Stimulated activated naive CD8-positive, alpha-beta T cell treated with anti-CD3 and anti-CD28 coated beads, Interleukin-15, Interleukin-2, amounts not matched to agents 100 ng/mL and 50 ng/mL, for 24 hours (primary cell): ENCODE measurements around the gene AUNIP.

Experiments used
- H3K27ac Mint-ChIP-seq: one replicate; pipeline ENCODE4 v1.8.0; 2021; ENCODE audit warnings: mild to moderate bottlenecking, mixed read lengths
- H3K27me3 Mint-ChIP-seq: one replicate; pipeline ENCODE4 v1.8.0; 2021; ENCODE audit warnings: mixed read lengths
- H3K36me3 Mint-ChIP-seq: one replicate; pipeline ENCODE4 v1.8.0; 2021; ENCODE audit warnings: low read depth, mixed read lengths
- H3K4me1 Mint-ChIP-seq: one replicate; pipeline ENCODE4 v1.8.0; 2021; ENCODE audit warnings: low read depth, mixed read lengths
- H3K4me3 Mint-ChIP-seq: one replicate; pipeline ENCODE4 v1.8.0; 2021; ENCODE audit warnings: mild to moderate bottlenecking, mixed read lengths
- H3K9me3 Mint-ChIP-seq: one replicate; pipeline ENCODE4 v1.8.0; 2021; ENCODE audit warnings: mixed read lengths

Gene AUNIP

GRCh38 chr1:25858906-25859789 lies at the start of gene AUNIP:
AUNIP (minus strand) TSS chr1:25859457; CDS start chr1:25859357, 100 bp downstream.
- no peaks in the 10 kb centered on the region for H3K9me3 Mint-ChIP-seq
- no peaks in the 10 kb centered on the region for H3K27me3 Mint-ChIP-seq
- peak within 1 kb of the TSS; percentile 93 for H3K4me3 Mint-ChIP-seq
- H3K27ac Mint-ChIP-seq = peak within 1 kb of the TSS; percentile 91
- H3K36me3 Mint-ChIP-seq = peaks cover 9% of the 10 kb centered on the region
- peaks cover 21% of the 10 kb centered on the region for H3K4me1 Mint-ChIP-seq

- no peak overlapping the region for H3K27ac Mint-ChIP-seq
- H3K9me3 Mint-ChIP-seq = no peaks in the 10 kb centered on the region
- H3K27me3 Mint-ChIP-seq = no peaks in the 10 kb centered on the region
- H3K36me3 Mint-ChIP-seq = peaks cover 11% of the 10 kb centered on the region
- no peak overlapping the region for H3K4me3 Mint-ChIP-seq
- peaks cover 18% of the 10 kb centered on the region for H3K4me1 Mint-ChIP-seq
Measured at GRCh38 chr1:25909040-25909439, 49.8 kb upstream of the AUNIP start.

GRCh38 chr1:25908161-25908560 lies 48.9 kb upstream of the AUNIP start:
- Mint-ChIP-seq H3K27ac (no peak overlapping the region), H3K4me1 (peaks cover 18% of the 10 kb centered on the region), H3K27me3 (no peaks in the 10 kb centered on the region), H3K4me3 (no peak overlapping the region), H3K36me3 (peaks cover 17% of the 10 kb centered on the region), H3K9me3 (no peaks in the 10 kb centered on the region)

GRCh38 chr1:25907601-25908000 lies 48.3 kb upstream of the AUNIP start:
- H3K9me3 Mint-ChIP-seq = no peaks in the 10 kb centered on the region
- H3K27me3 Mint-ChIP-seq = no peaks in the 10 kb centered on the region
- H3K27ac Mint-ChIP-seq = no peak overlapping the region
- H3K4me1 Mint-ChIP-seq = peaks cover 21% of the 10 kb centered on the region
- no peak overlapping the region for H3K4me3 Mint-ChIP-seq
- peaks cover 23% of the 10 kb centered on the region for H3K36me3 Mint-ChIP-seq

GRCh38 chr1:25906644-25907300 lies 47.5 kb upstream of the AUNIP start:
- Mint-ChIP-seq H3K36me3 (peaks cover 29% of the 10 kb centered on the region), H3K4me1 (peaks cover 22% of the 10 kb centered on the region), H3K27ac (peak overlapping the region; percentile 11), H3K4me3 (peak overlapping the region; percentile 92), H3K9me3 (no peaks in the 10 kb centered on the region), H3K27me3 (no peaks in the 10 kb centered on the region)

GRCh38 chr1:25905680-25906643 lies 46.7 kb upstream of the AUNIP start, which contains the start of gene STMN1:
STMN1 (minus strand) TSS chr1:25906419; CDS start chr1:25904676, 1,743 bp downstream.
- Mint-ChIP-seq H3K27ac (peak within 1 kb of the TSS; percentile 80), H3K36me3 (peaks cover 36% of the 10 kb centered on the region), H3K9me3 (no peaks in the 10 kb centered on the region), H3K4me1 (peaks cover 22% of the 10 kb centered on the region), H3K4me3 (peak within 1 kb of the TSS; percentile 92), H3K27me3 (no peaks in the 10 kb centered on the region)

- peaks cover 45% of the 10 kb centered on the region for H3K36me3 Mint-ChIP-seq
- peaks cover 26% of the 10 kb centered on the region for H3K4me1 Mint-ChIP-seq
- peak overlapping the region; percentile 77 for H3K27ac Mint-ChIP-seq
- peak overlapping the region; percentile 92 for H3K4me3 Mint-ChIP-seq
- no peaks in the 10 kb centered on the region for H3K9me3 Mint-ChIP-seq
- no peaks in the 10 kb centered on the region for H3K27me3 Mint-ChIP-seq
Measured at GRCh38 chr1:25904943-25905679, 45.9 kb upstream of the AUNIP start.

GRCh38 chr1:25903986-25904385 lies 44.7 kb upstream of the AUNIP start:
- H3K4me1 Mint-ChIP-seq = peaks cover 26% of the 10 kb centered on the region
- peaks cover 55% of the 10 kb centered on the region for H3K36me3 Mint-ChIP-seq
- H3K27me3 Mint-ChIP-seq = no peaks in the 10 kb centered on the region
- H3K4me3 Mint-ChIP-seq = peak overlapping the region; percentile 92
- no peak overlapping the region for H3K27ac Mint-ChIP-seq
- no peaks in the 10 kb centered on the region for H3K9me3 Mint-ChIP-seq

GRCh38 chr1:25902462-25902861 lies 43.2 kb upstream of the AUNIP start:
- Mint-ChIP-seq H3K36me3 (peaks cover 63% of the 10 kb centered on the region), H3K27me3 (no peaks in the 10 kb centered on the region), H3K9me3 (no peaks in the 10 kb centered on the region), H3K4me3 (no peak overlapping the region), H3K27ac (no peak overlapping the region), H3K4me1 (peaks cover 26% of the 10 kb centered on the region)

- H3K27me3 Mint-ChIP-seq = no peaks in the 10 kb centered on the region
- no peaks in the 10 kb centered on the region for H3K9me3 Mint-ChIP-seq
- peaks cover 29% of the 10 kb centered on the region for H3K4me1 Mint-ChIP-seq
- no peak overlapping the region for H3K27ac Mint-ChIP-seq
- H3K4me3 Mint-ChIP-seq = no peak overlapping the region
- H3K36me3 Mint-ChIP-seq = peaks cover 63% of the 10 kb centered on the region
Measured at GRCh38 chr1:25900219-25900618, 41.0 kb upstream of the AUNIP start.

- Mint-ChIP-seq H3K9me3 (no peaks in the 10 kb centered on the region), H3K27ac (no peak overlapping the region), H3K4me1 (peaks cover 27% of the 10 kb centered on the region), H3K36me3 (peaks cover 60% of the 10 kb centered on the region), H3K27me3 (no peaks in the 10 kb centered on the region), H3K4me3 (no peak overlapping the region)
Measured at GRCh38 chr1:25899792-25900191, 40.5 kb upstream of the AUNIP start.

GRCh38 chr1:25898223-25899015 lies 39.2 kb upstream of the AUNIP start:
- H3K36me3 Mint-ChIP-seq = peaks cover 49% of the 10 kb centered on the region
- H3K4me3 Mint-ChIP-seq = no peak overlapping the region
- H3K4me1 Mint-ChIP-seq = peaks cover 19% of the 10 kb centered on the region
- no peaks in the 10 kb centered on the region for H3K9me3 Mint-ChIP-seq
- H3K27ac Mint-ChIP-seq = no peak overlapping the region
- no peaks in the 10 kb centered on the region for H3K27me3 Mint-ChIP-seq

- Mint-ChIP-seq H3K27me3 (no peaks in the 10 kb centered on the region), H3K4me3 (no peak overlapping the region), H3K9me3 (no peaks in the 10 kb centered on the region), H3K36me3 (peaks cover 42% of the 10 kb centered on the region), H3K27ac (no peak overlapping the region), H3K4me1 (peaks cover 18% of the 10 kb centered on the region)
Measured at GRCh38 chr1:25897754-25898153, 38.5 kb upstream of the AUNIP start.
